ENCODE results near the gene FAM111B.

The FAM111B gene

GRCh38 chr11:59152312-59152951 is 45.4 kb downstream of the FAM111B start:
- Histone ChIP-seq H3K27ac (replicated peaks) (no peak overlapping the region), H3K4me3 (replicated peaks; ENCODE audit: insufficient read depth, low read length) (no peak overlapping the region), H3K27me3 (ENCODE audit: insufficient read depth, poor library complexity, severe bottlenecking) (no peaks in the 10 kb centered on the region)
- no peak for DNase-seq (ENCODE audit: low read depth in 1 of 2, low spot score in 1 of 2)
- TF ChIP-seq CTCF (IDR thresholded peaks at IDR 0.05; ENCODE audit: insufficient read depth, low read length), result no peak
- no peak for TF ChIP-seq REST (IDR thresholded peaks at IDR 0.05; ENCODE audit: insufficient replicate concordance, low read depth)

GRCh38 chr11:59154610-59155009 is 47.6 kb downstream of the FAM111B start:
- Histone ChIP-seq H3K27me3 (ENCODE audit: insufficient read depth, poor library complexity, severe bottlenecking) (no peaks in the 10 kb centered on the region), H3K27ac (replicated peaks) (no peak overlapping the region), H3K4me3 (replicated peaks; ENCODE audit: insufficient read depth, low read length) (no peak overlapping the region)
- DNase-seq (ENCODE audit: low read depth in 1 of 2, low spot score in 1 of 2), result no peak
- TF ChIP-seq GABPA (IDR thresholded peaks at IDR 0.05; ENCODE audit: low read depth), result no peak
- TF ChIP-seq REST (IDR thresholded peaks at IDR 0.05; ENCODE audit: insufficient replicate concordance, low read depth), result no peak
- no peak for TF ChIP-seq POLR2AphosphoS5 (IDR thresholded peaks at IDR 0.05; ENCODE audit: low read depth)
- no peak for TF ChIP-seq CTCF (IDR thresholded peaks at IDR 0.05; ENCODE audit: insufficient read depth, low read length)
- TF ChIP-seq SPI1 (IDR thresholded peaks at IDR 0.05; ENCODE audit: borderline replicate concordance, low read depth), result no peak

GRCh38 chr11:59157433-59157832 is 50.4 kb downstream of the FAM111B start:
- Histone ChIP-seq H3K4me3 (replicated peaks; ENCODE audit: insufficient read depth, low read length) (no peak overlapping the region), H3K27ac (replicated peaks) (no peak overlapping the region), H3K27me3 (ENCODE audit: insufficient read depth, poor library complexity, severe bottlenecking) (no peaks in the 10 kb centered on the region)
- TF ChIP-seq CTCF (IDR thresholded peaks at IDR 0.05; ENCODE audit: insufficient read depth, low read length), result no peak
- no peak for TF ChIP-seq SPI1 (IDR thresholded peaks at IDR 0.05; ENCODE audit: borderline replicate concordance, low read depth)
- no peak for TF ChIP-seq POLR2AphosphoS5 (IDR thresholded peaks at IDR 0.05; ENCODE audit: low read depth)
- TF ChIP-seq REST (IDR thresholded peaks at IDR 0.05; ENCODE audit: insufficient replicate concordance, low read depth), result no peak
- no peak for TF ChIP-seq GABPA (IDR thresholded peaks at IDR 0.05; ENCODE audit: low read depth)
- no peak for DNase-seq (ENCODE audit: low read depth in 1 of 2, low spot score in 1 of 2)
